NCI-H2107 treated with DMSO at 0.1 percent for 48 hours (cell line): ENCODE measurements around the gene CCDC188.

Experiments used
- DNase-seq: peaks from one replicate; lab custom pipeline; 2025; ENCODE audit not compliant: unreplicated experiment; lab: John Stamatoyannopoulos, UW

The CCDC188 gene

DNA sequence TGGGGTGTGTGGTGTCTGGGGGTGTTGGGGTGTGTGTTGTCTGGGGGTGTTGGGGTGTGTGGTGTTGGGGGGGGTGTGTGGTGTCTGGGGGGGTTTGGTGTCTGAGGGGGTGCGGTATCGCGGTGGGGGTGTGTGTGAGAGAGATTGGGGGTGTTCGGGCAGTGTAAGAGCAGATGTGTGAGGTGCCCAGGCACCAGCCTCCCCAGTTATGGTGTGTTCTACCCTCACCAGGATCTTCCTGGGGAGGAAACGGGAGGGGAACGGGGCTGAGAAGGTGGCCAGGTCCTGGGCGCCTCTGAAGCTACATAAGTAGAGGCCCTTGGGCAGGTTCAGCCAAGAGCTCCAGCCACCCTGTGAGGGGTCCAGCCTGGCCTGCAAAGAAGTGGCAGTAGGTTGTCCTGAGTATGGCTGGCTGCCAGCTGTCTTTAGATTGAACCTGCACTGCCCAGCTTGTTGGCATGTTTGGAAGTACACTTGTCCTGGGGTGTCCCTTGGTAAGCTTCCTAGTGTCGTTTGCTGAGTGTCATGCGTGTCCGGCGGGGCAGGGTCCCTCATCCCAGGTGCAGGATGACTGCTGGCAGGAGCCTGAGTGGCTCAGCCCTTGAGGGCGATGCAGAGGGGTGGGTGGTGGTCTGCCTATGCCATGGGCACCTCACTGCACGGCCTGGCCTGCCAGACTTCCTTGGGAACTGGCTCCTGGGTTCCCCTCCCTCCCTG is 27.3 kb downstream of the CCDC188 start:
- no peak for DNase-seq

DNA sequence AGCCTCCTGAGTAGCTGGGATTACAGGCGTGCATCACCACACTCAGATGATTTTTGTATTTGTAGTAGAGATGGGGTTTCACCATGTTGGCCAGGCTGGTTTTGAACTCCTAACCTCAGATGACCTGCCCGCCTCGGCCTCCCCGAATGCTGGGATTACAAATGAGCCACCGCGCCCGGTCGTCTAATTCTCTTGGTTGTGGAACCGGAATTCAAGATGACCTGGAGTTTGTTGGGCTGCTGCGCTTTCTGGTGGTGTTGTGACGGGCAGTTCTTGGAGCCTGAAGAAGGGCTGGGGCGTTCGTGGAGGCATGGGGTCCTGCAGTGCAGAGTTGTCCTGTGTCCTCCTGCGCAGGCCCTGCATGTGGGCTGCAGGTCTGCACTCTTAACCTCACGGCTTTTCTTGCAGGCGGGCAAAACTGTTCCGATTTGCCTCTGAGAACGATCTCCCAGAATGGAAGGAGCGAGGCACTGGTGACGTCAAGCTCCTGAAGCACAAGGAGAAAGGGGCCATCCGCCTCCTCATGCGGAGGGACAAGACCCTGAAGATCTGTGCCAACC is 28.9 kb downstream of the CCDC188 start:
- no peak for DNase-seq

DNA sequence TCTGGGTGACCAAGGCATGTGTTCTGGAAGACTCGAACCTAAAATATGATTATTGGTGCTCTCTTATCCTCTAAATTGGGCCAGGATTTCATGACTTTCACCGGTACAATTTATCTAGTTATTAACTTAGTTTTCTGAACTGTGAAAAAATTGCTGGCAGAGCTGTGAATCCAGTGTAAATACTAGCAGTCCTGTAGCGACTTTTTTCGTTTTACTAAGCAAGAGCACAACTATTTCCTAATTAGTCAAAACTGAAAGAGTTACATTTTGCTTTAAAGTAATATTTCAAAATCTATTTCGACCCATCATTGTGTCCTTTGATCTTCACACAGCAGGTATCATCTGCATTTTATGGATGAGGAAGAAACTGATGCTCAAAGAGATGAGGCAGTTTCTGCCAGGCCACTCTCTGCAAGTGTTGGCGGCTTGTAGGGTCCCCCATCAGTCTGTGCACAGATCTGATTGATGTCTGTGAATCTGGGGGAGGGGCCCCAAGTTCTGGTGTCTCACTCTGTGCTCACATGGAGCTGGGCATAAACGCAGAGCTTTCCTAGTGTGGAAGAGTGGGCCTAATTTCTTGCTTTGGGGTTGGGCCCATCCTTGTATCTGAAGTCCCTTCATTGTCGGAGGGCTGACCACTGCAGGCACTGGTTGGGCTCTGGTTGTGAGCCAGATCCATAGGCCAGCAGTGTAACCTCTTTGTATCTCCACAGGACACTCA is 32.4 kb downstream of the CCDC188 start:
- no peak for DNase-seq

DNA sequence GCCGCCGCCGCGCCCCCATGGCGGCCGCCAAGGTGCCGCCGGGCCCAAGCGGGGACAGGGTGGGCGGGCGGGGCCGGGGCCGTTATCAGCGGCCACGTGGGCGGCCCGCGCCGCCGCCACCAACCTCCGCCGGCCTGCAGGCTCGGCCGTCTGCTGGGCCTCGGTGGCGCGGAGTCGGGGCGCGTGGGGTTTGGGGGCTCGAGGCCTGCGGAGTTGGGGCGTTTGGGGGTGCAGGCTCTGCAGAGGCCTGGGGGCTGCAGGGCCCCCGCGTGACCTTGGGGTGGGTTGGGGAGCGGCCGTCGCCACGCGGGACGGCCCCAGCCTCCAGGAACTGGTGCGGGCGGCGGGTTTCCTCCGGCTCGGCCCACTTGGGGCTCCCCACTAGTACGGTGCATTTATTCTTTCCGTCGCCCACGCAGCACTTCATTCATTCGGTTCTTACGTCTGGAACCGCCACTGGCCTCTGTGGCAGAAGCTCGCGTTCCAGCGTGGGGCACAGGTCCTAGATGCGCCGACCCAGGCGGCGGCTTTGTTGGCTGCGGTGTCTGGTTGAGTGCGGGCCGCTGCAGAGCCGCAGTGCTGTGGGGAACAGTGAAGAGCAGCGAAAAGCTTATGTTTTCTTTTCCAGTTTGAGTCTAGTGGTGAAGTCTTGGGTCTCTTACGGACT is 33.1 kb downstream of the CCDC188 start:
- DNase-seq = no peak

DNA sequence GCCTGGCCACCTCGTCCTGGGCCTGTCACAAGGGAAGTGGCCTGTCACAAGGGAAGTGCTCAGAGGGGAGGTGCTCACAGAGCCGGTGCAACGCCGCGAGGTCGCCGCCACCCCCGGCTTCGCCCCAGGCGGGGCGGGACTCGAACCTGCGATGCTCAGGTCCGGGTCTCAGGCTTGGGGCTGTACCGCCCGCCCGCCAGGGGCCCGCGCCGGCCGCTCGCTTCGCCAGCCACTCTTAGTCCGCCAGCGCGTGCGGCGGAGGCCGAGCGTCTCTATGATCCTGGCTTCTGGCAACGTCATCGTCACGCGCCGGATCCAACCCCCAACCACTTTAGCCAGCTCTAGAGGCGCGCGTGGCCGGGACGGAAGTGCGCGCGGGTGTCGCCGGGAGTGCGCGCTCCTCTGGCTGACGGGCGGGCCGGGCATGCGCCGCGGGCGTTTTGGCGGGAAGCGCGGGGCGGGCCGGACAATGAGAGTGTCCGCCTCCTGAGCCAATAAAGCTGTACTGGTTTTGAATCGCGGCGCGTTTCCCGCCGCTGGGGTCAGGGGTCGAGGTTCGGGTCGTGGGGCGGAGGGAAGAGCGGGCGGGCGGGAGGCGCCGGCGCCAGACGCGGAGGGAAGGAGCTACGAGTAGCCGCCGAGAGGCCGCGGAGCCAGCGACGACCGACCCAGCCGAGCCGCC is 33.8 kb downstream of the CCDC188 start, which contains the start of gene TRMT2A:
TSS of gene TRMT2A (minus strand) at position 276 of the 682 bp plus-strand sequence. CDS start 320 bp downstream, outside the sequence.
- peak; percentile 70 for DNase-seq

DNA sequence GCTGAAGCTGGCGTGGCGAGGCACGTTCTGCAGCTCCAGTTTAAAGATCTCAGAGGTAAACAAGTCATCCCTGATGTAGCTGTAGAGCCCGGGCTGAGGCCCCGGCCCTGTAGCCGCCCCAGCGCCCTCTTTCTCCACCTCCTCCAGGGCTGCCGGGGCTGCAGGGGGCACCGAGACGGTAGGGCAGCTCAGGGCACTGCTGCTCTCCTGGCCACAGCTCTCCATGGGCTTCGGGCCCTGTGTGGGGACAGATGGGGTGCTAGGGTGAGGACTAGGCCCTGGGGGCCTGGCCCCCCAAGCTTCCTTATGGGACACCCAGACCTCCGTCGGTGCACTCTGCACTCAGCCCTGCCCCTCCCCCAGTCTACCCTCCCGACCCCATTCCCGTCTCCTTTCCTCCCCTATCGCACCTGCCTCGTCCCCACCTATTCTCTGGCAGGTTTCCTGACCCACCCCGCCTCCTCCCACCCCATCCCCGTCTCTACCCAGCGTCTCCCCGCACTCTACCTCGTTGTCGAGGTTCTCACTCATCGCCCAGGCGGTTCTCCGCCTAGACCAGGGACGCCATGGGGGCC is 34.4 kb downstream of the CCDC188 start:
- DNase-seq = no peak

DNA sequence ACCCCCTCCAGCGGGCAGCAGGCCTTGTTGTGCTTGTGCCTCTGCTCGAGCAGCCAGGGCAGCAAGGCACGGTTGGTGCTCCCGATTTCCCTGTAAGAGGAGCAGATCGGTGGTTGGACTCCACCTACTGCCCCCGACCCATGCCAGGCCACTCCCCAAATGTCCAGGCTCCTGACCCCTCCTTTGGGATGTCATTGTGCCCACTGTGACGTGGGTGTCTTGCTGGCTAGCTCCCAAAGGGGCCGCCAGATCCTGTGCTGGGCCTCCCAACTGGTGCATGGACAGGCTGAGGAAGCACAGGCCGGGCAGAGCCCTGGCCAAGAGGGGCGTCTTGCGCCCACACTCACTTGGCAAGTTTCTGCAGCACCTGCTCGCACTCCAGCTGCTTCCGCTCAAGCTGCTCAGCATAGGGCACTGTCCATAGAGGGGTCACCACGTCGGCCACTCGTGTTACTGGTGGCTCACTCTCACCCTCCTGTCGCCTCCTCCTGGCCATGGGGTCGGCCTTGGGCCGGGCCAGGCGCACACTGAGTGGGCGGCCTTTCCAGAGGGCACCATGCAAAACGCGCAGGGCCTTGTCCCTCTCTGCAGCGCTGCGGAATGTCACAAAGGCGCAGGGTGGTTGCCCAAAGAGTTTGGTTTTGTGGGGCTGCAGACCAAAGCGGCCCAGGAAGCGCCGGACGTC is 35.0 kb downstream of the CCDC188 start, which contains the start of gene RANBP1:
TSS of gene RANBP1 (plus strand) at position 414 of the 685 bp plus-strand sequence. CDS start at position 495, 81 bp downstream.
- DNase-seq = no peak

DNA sequence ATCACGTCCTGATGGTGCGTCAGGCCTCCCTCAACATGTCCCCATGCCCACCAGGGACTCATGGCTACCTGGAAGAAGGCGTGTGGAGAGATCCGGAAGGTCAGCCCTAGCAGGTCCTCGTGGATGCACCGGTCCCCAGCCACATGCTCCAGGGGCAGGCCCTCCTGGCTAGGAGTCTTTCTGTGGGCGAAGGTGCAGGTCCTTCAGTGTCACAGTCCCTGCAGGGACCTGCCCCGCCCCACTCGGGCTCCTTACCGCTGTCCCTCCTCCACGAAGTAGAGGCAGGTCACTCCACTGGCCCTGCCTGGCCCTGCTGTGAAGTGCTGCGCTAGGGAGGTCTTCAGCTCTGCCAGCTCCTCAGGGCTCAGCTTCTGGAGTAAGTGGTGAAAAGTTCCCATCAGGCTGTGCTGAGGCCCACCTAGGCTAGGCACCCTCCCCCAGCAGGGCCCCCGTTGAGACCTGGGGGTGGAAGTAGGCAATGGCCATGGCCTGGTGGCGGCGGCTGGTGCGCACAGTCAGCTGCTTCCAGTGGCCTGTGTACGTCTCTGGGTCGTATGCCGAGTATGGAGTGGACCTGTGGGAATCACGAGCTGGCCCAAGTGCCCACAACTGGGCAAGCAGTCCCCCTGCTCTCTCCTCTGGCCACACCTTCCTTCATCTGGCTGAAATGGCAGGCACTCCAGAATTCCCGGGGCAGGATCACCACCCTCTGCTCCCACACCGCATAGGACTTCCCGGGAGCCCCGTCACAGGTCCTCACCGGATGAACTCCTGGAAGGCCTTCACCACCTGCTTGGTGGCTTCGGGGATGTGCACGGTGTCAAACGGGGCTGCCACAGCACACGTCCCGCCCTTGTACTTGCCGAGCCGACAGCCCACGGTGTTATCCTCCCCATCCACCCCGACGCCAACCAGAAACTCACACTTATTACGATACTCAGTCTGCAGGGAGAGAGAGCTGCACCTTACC is 36.1 kb downstream of the CCDC188 start:
- DNase-seq = no peak

DNA sequence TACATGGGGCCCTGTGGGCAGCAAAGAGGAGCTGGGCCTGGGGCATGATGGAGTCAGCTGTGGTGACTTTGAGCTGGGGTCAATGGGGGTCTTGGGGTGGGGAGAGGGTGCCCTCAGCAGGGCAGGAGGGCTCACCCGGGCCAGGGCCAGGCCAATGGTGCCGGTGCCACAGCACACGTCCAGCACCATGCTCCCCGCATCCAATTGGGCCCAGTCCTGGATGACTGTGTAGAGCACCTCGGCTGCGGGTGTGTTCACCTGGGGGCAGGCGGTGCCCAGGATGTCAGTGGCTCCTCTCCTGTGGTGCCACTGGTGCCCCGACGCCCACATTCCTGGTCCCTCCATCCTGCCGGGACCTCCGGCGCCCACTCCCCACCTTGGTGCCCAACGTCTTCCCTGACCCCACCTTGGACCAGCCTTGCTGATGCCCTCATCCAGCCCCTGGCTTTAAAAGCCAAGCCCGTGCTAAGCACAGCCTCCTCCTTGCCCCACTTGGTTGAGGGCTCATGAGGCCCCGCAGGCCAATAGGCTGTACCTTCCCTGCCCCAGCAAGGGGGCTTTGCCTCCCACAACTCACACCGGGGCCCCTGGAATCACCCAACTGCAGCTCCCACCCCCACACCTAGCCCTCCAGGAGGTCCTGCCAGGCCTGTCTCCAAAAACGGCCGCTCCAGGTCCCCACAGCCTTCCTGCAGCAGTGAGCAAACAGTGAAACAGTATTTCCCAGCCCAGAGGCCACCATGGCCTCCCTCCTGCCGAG is 37.1 kb downstream of the CCDC188 start:
- DNase-seq = no peak

DNA sequence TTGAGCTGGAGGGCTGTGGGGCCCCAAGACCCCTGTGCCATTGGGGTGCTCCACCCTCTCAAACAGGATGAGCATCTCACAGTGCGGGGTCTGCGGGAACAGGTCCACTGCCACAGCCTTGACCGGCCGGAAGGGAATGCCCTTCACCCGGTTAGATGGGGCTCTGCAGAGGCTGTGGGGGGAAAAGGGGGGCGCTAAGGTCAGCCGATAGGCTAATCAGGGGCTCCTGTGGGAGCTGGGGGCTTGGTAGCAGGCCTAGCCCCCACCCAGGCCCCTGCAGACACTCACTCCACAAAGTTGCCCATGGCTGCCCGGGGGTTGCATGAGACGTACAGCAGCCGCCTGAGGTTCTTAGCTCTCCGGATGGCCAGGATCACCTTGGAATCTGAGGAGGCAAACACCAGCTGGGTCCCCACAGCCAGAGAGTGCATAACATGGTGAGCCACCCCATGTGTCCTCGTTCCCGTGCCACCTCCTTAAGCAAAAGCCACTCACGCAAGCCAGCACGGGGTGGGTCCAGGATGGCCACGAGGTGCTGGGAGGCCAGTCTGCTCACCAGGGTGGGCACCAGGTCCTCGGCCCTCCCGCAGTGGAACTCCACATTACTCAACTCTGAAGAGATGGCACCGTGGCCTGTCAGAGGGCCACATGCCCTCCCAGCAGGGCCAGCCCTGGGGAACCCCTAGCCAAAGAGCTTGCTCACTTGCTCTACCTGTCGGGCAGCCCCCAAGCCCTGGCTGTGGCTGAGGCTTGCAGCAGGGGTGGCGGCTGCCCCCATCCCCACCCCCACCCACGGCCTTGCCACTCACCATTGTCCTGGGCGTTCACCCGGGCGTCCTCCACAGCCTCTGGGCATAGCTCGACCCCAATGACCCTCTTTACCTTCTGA is 38.0 kb downstream of the CCDC188 start:
- DNase-seq = no peak

DNA sequence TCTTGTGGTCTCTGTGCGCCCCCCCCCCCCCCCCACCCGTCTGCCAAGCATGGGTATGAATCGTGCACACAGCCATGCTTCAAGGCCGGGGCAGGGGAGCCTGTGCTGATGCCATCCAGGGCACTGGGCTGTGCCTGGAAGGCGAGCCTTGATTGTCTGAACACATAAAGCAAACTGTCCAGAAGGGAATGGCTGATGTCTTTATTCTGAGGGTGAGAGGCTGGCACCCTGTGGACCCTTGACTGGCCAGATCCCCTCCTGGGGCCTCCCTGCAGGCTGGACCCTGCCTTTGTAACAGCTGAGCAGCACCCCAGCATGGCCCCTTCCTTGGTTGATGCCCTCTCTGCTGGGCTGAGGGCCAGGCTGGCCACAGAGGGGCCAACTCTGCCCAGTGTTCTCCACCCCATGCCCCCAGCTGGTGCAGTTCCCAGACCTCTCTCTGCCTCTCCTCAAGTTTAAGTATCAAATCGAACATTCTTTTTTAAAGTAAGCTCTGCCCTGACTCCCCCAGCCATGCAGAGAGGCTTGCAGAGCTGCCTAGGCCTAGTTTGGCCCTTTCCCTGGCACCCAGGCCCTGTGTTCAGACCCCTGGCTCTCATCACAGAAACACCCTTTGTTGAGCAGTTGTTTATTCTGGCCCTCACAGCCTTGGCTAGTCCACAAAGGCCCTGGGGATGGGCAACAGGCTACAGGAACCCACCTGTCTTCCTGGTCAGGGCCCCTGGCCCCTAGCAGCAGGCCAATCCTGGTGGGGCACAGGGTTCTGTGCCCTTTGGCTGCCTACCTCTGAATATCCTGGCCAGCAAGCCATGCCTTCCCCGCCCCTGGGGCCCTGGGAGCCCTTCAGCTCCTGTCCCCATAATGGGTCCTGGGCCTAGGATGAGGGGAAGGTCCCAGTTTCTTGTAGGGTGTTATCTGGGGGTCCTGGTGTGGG is 38.9 kb downstream of the CCDC188 start:
- DNase-seq = no peak

DNA sequence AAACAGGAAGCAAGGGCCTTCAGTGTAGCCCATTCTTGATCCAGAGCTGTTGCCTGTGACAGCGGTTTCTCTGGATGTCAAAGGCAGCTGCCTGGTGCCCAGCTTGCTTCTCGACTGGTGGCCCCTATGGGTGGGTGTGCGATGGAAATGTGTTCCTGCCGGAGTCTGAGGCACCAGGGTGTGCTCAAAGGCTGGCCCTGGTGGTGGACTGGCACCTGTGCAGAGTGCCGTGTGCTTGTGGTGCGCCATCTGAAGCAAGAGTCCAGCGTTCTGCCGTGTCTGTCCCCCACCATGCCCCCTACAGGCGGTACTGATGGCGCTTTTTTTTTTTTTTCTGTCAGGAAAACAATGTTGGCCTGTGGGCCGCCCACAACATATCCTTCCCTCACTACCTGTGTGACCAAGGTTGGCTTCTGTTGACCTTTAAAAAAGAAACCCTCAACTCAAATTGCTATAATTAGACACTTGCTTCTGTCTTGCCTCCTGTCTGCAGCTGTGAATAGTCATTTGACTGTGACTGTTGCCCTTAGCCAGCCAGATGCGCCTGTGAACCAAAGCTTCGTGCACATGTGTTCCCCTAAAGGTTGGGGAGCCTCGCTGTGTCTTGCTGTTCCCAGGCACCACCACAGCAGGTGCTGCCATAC is 39.7 kb downstream of the CCDC188 start:
- DNase-seq = no peak

DNA sequence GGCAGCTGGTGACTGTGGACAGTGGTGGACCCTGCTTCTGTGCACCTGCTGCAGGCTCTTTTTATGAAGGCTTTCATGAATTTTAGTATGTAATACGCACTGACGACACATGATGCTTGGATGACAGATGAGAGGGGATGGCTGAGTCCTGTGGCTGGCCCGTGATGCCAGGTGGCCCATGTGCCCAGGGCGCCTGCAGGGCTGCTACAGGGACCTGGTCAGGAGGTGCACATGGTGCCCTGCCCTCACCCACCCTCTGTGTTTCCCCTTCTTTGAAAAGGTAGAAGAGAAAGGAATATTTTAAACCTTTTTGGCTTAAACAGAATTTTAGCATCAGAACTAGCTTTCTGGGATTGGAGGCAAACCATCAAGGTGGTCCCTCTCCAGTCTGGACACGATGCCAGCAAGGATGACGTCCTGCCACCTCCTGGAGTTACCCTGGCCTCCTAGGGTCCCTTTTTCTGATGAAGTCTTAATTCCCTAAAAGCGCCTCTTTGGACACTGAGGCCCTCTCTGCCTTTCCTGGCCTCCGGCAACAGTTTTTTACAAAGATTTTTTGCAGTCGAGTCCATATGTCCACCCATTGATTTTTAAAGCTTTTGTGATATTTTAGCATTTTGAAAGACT is 40.4 kb downstream of the CCDC188 start:
- no peak for DNase-seq

DNA sequence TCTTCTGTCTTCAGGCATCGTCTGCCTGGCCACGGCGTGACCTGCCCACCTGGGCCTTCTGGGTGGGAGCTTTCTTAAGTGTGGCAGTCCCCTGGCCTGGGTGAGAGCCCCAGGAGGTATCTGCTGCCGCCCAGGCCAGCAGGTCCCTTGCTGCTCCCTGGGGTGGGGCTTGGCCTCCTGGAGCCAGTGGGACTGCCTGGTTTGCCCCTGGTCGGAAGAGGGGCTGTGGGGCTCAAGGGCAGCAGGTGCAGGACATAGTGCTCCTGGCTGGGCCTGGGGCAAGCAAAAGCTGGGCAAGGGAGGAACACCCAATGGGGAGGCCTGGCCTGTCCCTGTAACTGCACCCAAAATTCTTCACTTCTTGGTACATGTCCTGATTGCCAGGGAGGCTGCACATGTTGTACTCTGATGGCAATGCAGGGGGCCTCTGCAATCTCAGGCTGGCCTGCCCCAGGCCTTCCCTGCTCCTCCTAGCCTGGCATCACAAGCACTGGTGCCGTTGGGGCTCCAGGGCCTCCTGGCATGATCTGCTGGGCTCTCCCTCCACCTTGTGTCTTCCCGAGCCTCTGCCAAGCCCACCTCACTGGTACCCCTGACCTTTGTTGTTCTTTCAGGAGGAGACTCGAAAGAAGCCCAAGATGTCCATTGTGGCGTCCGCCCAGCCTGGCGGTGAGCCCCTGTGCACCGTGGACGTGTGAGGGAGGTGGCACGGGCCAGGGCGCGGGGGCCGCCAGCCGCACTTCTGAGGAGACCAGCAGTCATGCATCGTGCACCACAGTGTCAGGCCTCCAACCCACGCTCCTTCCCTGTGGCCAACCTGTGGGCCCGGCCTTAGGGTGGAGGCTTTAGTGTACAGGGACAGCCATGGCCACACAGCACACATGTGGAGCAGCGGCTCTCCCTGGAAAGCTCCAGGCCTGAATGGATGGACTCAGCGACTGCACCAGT is 41.2 kb downstream of the CCDC188 start:
- DNase-seq = no peak
